Ishikawa (cell line): ENCODE results near the gene PIK3IP1.

Experiments used
- CEBPB ChIP-seq: IDR thresholded peaks from 2 replicates; pipeline ENCODE4 v1.6.1; 2012
- CREB1 ChIP-seq: IDR thresholded peaks from 2 replicates; pipeline ENCODE4 v1.6.1; 2012; ENCODE audit warnings: low read depth
- EGR1 ChIP-seq: IDR thresholded peaks from 2 replicates; pipeline ENCODE4 v1.6.1; 2012
- EP300 ChIP-seq: IDR thresholded peaks from 2 replicates; pipeline ENCODE4 v1.6.1; 2012; ENCODE audit warnings: borderline replicate concordance
- FOXM1 ChIP-seq: IDR thresholded peaks from 2 replicates; pipeline ENCODE4 v1.6.1; 2012; ENCODE audit warnings: low read depth, borderline replicate concordance
- MAX ChIP-seq: IDR thresholded peaks from 2 replicates; pipeline ENCODE4 v1.6.1; 2012
- NFIC ChIP-seq: IDR thresholded peaks from 2 replicates; pipeline ENCODE4 v1.6.1; 2012
- RAD21 ChIP-seq: IDR thresholded peaks from 2 replicates; pipeline ENCODE4 v1.6.1; 2012; ENCODE audit warnings: low read depth
- REST ChIP-seq: IDR thresholded peaks from 2 replicates; pipeline ENCODE4 v1.6.1; 2012; ENCODE audit warnings: low read depth, mild to moderate bottlenecking
- TAF1 ChIP-seq: IDR thresholded peaks from 2 replicates; pipeline ENCODE4 v1.6.1; 2012; ENCODE audit warnings: low read depth, mild to moderate bottlenecking
- TCF12 ChIP-seq: IDR thresholded peaks from 2 replicates; pipeline ENCODE4 v1.6.1; 2012; ENCODE audit warnings: low read depth
- TEAD4 ChIP-seq: IDR thresholded peaks from 2 replicates; pipeline ENCODE4 v1.6.1; 2012
- USF1 ChIP-seq: IDR thresholded peaks from 2 replicates; pipeline ENCODE4 v1.6.1; 2012
- YY1 ChIP-seq: IDR thresholded peaks from 2 replicates; pipeline ENCODE4 v1.6.1; 2012; ENCODE audit warnings: low read depth
- ZBTB7A ChIP-seq: IDR thresholded peaks from 2 replicates; pipeline ENCODE4 v1.6.1; 2012; ENCODE audit warnings: low read depth

PIK3IP1 gene

GRCh38 chr22:31282748-31283468 is 9.4 kb downstream of the PIK3IP1 start:
- TF ChIP-seq TCF12 (no peak), RAD21 (no peak)

GRCh38 chr22:31281733-31282132 is 10.6 kb downstream of the PIK3IP1 start:
- no peak for TF ChIP-seq CEBPB
- TF ChIP-seq TCF12, result no peak
- no peak for TF ChIP-seq CREB1
- no peak for TF ChIP-seq REST
- no peak for TF ChIP-seq EP300
- TF ChIP-seq TAF1, result no peak
- TF ChIP-seq USF1, result no peak
- TF ChIP-seq NFIC, result no peak
- TF ChIP-seq MAX, result no peak
- no peak for TF ChIP-seq TEAD4
- TF ChIP-seq RAD21, result no peak
- no peak for TF ChIP-seq YY1
- TF ChIP-seq ZBTB7A, result no peak
- TF ChIP-seq EGR1, result no peak
- TF ChIP-seq FOXM1, result no peak

- TF ChIP-seq EP300, result no peak
- no peak for TF ChIP-seq TCF12
- no peak for TF ChIP-seq RAD21
- TF ChIP-seq USF1, result no peak
- TF ChIP-seq TAF1, result no peak
- no peak for TF ChIP-seq FOXM1
- TF ChIP-seq MAX, result no peak
- no peak for TF ChIP-seq NFIC
- TF ChIP-seq YY1, result no peak
- no peak for TF ChIP-seq ZBTB7A
- TF ChIP-seq CREB1, result no peak
- TF ChIP-seq TEAD4, result no peak
- TF ChIP-seq REST, result no peak
- no peak for TF ChIP-seq EGR1
- no peak for TF ChIP-seq CEBPB
Measured at GRCh38 chr22:31279821-31280505, 12.3 kb downstream of the PIK3IP1 start.

- no peak for TF ChIP-seq ZBTB7A
- TF ChIP-seq USF1, result no peak
- no peak for TF ChIP-seq TAF1
- no peak for TF ChIP-seq MAX
Measured at GRCh38 chr22:31279327-31279669, 13.0 kb downstream of the PIK3IP1 start.

GRCh38 chr22:31278626-31279326 is 13.5 kb downstream of the PIK3IP1 start:
- TF ChIP-seq FOXM1, result no peak
- TF ChIP-seq REST, result no peak
- TF ChIP-seq RAD21, result no peak
- TF ChIP-seq CEBPB, result no peak
- no peak for TF ChIP-seq ZBTB7A
